Heart left ventricle (tissue), 13 donors: ENCODE results near the gene FASTK.

Source experiments
- CTCF ChIP-seq, 12 donors: fragments of 200-600 bp; sonication (generic) in 4 of 12; IDR thresholded peaks; one replicate each; pipeline versions ENCODE4 v1.5.0 to v1.8.0; 2018 to 2022; ENCODE audit warnings: antibody characterized with exemption in 12 of 12, mild to moderate bottlenecking in 5 of 12
- POLR2A ChIP-seq, 2 donors: fragments of 450-650 bp; IDR thresholded peaks; one replicate each; pipeline ENCODE4 v1.6.1; 2017; ENCODE audit warnings: antibody characterized with exemption in 2 of 2, mild to moderate bottlenecking in 2 of 2, moderate library complexity in 2 of 2
- donor health status: ischemic (EF 13 %, LVEDD 7.1; RV severe dilation, severe dysfunction).
- donor health status: DM: no; HTN: yes; CAD: no.
- donor health status: DM: no; HTN: no; CAD: no.
- donor health status: ischemic (EF 25% LVEDD 6.9; RV normal size, moderate dysfunction).
- donor health status: ischemic (EF 25% LVEDD 5.7; RV mildly dilated, moderate dysfunction).
- donor health status: ischemic (EF 35%, LVEDD 5.7; RV mildly dilated, moderate dysfunction).
- donor health status: nonischemic (EF 11% LVEDD 7.7; RV severe dilation, severe dysfunction).
- donor health status: DM: yes; HTN: yes; CAD: no.
- donor health status: PGD.
- donor health status: ischemic (EF 29% LVEDD 5.4; RV normal size, mild dysfunction).
- donor health status: nonischemic (EF 23%, LVEDD 6.1; RV moderate dilation, normal function).

GRCh38 chr7:151091988-151092387 is 11.4 kb upstream of the FASTK start:
- TF ChIP-seq CTCF (IDR thresholded peaks at IDR 0.05): no peak
- TF ChIP-seq POLR2A (IDR thresholded peaks at IDR 0.05): no peak
